ENCODE measurements around the gene TLR5. TPM values are rescaled to one million over a fixed set of nuclear protein-coding genes. Genes with fewer than 3 reads are reported as not detected.

TLR5 gene
- total and polyA plus RNA-seq, 2 donors (not counting 1 experiment from before 2014, with no cell fraction given): 0.17 to 0.19 TPM

DNA sequence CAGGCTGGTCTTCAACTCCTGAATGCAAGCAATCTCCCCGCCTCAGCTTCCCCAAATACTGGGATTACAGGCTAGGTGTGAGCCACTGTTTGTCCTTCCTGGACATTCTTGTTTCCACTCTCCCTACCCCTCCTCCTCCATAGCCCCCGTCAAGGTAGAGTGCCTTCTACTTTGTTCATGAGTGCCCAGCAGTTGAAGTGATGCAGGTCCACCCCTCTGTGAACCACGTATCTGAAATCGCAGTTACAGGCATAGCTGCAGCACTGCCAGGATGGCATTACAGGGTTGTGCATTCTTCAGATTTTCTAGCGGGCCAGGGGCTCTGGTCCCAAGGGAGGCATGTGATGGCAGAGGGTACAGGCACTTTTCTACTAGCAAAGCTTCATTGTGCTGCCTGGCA is 7.4 kb upstream of the TLR5 start:
- H3K27me3 ChIP-seq (ENCODE audit: control insufficient read depth, insufficient read depth, low read length): no peaks in the 10 kb centered on the region
- H3K9me3 ChIP-seq (ENCODE audit: control insufficient read depth, insufficient read depth, low read depth, low read length): no peaks in the 10 kb centered on the region
- no peaks in the 10 kb centered on the region for H3K36me3 ChIP-seq (ENCODE audit: control insufficient read depth, insufficient read depth, low read length)
- H2AFZ ChIP-seq (ENCODE audit: low read length): no peak overlapping the region
- H4K20me1 ChIP-seq (ENCODE audit: control insufficient read depth, extremely low read depth, insufficient read depth, low read length): no peaks in the 10 kb centered on the region
- no peak overlapping the region for H3K4me2 ChIP-seq (ENCODE audit: extremely low read depth, insufficient read depth, low read length)
- DNase-seq (ENCODE audit: low read depth in 2 of 2): no peak
- H3K79me2 ChIP-seq (ENCODE audit: control insufficient read depth, insufficient read depth, low read length): no peaks in the 10 kb centered on the region
- no peak overlapping the region for H3K9ac ChIP-seq (ENCODE audit: insufficient read depth, low read length)
- TF ChIP-seq, protein P1, sequence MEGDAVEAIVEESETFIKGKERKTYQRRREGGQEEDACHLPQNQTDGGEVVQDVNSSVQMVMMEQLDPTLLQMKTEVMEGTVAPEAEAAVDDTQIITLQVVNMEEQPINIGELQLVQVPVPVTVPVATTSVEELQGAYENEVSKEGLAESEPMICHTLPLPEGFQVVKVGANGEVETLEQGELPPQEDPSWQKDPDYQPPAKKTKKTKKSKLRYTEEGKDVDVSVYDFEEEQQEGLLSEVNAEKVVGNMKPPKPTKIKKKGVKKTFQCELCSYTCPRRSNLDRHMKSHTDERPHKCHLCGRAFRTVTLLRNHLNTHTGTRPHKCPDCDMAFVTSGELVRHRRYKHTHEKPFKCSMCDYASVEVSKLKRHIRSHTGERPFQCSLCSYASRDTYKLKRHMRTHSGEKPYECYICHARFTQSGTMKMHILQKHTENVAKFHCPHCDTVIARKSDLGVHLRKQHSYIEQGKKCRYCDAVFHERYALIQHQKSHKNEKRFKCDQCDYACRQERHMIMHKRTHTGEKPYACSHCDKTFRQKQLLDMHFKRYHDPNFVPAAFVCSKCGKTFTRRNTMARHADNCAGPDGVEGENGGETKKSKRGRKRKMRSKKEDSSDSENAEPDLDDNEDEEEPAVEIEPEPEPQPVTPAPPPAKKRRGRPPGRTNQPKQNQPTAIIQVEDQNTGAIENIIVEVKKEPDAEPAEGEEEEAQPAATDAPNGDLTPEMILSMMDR (conservative IDR thresholded peaks at IDR 0.05 in 1 of 2, IDR thresholded peaks at IDR 0.05 in 1 of 2; ENCODE audit: low read depth in 1 of 2, low read length in 2 of 2): no peak
- TF ChIP-seq EZH2 (IDR thresholded peaks at IDR 0.05; ENCODE audit: low read length, missing control alignments): no peak
- H3K4me1 ChIP-seq (ENCODE audit: control insufficient read depth, extremely low read depth, insufficient read depth, low read length): no peaks in the 10 kb centered on the region
- no peak overlapping the region for H3K27ac ChIP-seq (ENCODE audit: insufficient read depth, low read length)
- no peak overlapping the region for H3K4me3 ChIP-seq (replicated peaks in 1 of 4; ENCODE audit: control extremely low read depth in 1 of 4, insufficient read depth in 1 of 4, low read depth in 3 of 4, low read length in 4 of 4)

DNA sequence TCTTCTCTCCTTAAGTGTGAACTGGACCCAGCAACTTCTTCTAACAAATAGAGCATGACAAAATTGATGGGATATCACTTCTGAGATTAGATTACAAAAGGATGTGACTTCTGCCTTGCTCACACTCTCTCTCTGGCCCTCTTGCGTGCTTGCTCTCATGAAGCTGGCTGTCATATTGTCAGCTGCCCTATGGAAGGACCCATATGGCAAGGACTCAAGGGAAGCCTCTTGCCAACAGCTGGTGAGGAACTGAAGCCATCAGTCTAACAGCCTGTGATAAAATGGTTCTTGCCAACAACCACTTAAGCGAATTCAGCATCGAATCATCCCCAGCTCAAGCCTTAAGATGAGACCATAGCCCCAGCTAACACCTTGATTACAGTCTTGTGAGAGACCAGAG is 4.8 kb upstream of the TLR5 start:
- Histone ChIP-seq H3K4me3 (replicated peaks in 1 of 4; ENCODE audit: control extremely low read depth in 1 of 4, insufficient read depth in 1 of 4, low read depth in 3 of 4, low read length in 4 of 4) (no peak overlapping the region), H3K27ac (ENCODE audit: insufficient read depth, low read length) (no peak overlapping the region), H3K9ac (ENCODE audit: insufficient read depth, low read length) (no peak overlapping the region), H3K4me2 (ENCODE audit: extremely low read depth, insufficient read depth, low read length) (no peak overlapping the region), H3K4me1 (ENCODE audit: control insufficient read depth, extremely low read depth, insufficient read depth, low read length) (no peaks in the 10 kb centered on the region), H2AFZ (ENCODE audit: low read length) (no peak overlapping the region), H4K20me1 (ENCODE audit: control insufficient read depth, extremely low read depth, insufficient read depth, low read length) (no peaks in the 10 kb centered on the region), H3K36me3 (ENCODE audit: control insufficient read depth, insufficient read depth, low read length) (no peaks in the 10 kb centered on the region), H3K79me2 (ENCODE audit: control insufficient read depth, insufficient read depth, low read length) (no peaks in the 10 kb centered on the region), H3K27me3 (ENCODE audit: control insufficient read depth, insufficient read depth, low read length) (peaks cover 3% of the 10 kb centered on the region), H3K9me3 (ENCODE audit: control insufficient read depth, insufficient read depth, low read depth, low read length) (no peaks in the 10 kb centered on the region)
- TF ChIP-seq, protein P1 (conservative IDR thresholded peaks at IDR 0.05 in 1 of 2, IDR thresholded peaks at IDR 0.05 in 1 of 2; ENCODE audit: low read depth in 1 of 2, low read length in 2 of 2): no peak
- TF ChIP-seq EZH2 (IDR thresholded peaks at IDR 0.05; ENCODE audit: low read length, missing control alignments): no peak
- DNase-seq (ENCODE audit: low read depth in 2 of 2): no peak

DNA sequence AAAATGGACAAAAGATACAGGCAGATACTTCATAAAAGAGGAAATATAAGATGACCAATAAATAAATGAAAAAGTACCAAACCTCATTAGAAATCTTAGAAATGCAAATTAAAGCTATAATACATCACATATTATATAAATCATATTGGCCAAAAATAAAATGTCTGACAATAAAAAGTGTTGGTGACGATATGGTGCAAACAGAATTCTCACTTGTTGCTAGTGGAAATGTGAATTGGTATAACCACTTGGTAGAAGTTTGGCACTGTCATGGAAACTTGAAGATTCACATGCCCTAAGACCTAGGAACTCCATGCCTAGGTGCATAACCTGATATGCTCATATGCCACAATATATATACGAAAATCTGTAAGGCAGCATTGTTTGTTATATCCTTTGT is 4.4 kb upstream of the TLR5 start:
- H3K4me2 ChIP-seq (ENCODE audit: extremely low read depth, insufficient read depth, low read length): no peak overlapping the region
- H3K9ac ChIP-seq (ENCODE audit: insufficient read depth, low read length): no peak overlapping the region
- no peaks in the 10 kb centered on the region for H3K79me2 ChIP-seq (ENCODE audit: control insufficient read depth, insufficient read depth, low read length)
- no peak for DNase-seq (ENCODE audit: low read depth in 2 of 2)
- no peak overlapping the region for H3K27ac ChIP-seq (ENCODE audit: insufficient read depth, low read length)
- no peaks in the 10 kb centered on the region for H3K9me3 ChIP-seq (ENCODE audit: control insufficient read depth, insufficient read depth, low read depth, low read length)
- no peaks in the 10 kb centered on the region for H3K36me3 ChIP-seq (ENCODE audit: control insufficient read depth, insufficient read depth, low read length)
- H4K20me1 ChIP-seq (ENCODE audit: control insufficient read depth, extremely low read depth, insufficient read depth, low read length): no peaks in the 10 kb centered on the region
- H3K4me1 ChIP-seq (ENCODE audit: control insufficient read depth, extremely low read depth, insufficient read depth, low read length): no peaks in the 10 kb centered on the region
- H3K27me3 ChIP-seq (ENCODE audit: control insufficient read depth, insufficient read depth, low read length): peaks cover 3% of the 10 kb centered on the region
- no peak overlapping the region for H2AFZ ChIP-seq (ENCODE audit: low read length)
- TF ChIP-seq, protein P1 (conservative IDR thresholded peaks at IDR 0.05 in 1 of 2, IDR thresholded peaks at IDR 0.05 in 1 of 2; ENCODE audit: low read depth in 1 of 2, low read length in 2 of 2): no peak
- no peak for TF ChIP-seq EZH2 (IDR thresholded peaks at IDR 0.05; ENCODE audit: low read length, missing control alignments)
- no peak overlapping the region for H3K4me3 ChIP-seq (replicated peaks in 1 of 4; ENCODE audit: control extremely low read depth in 1 of 4, insufficient read depth in 1 of 4, low read depth in 3 of 4, low read length in 4 of 4)
